T-helper 9 cell (primary cell): ENCODE measurements around the gene IGDCC3.

Source experiments
- DNase-seq: peaks from one replicate; pipeline ENCODE4 v3.0.0-alpha.2; 2020

IGDCC3 gene

GRCh38 chr15:65386886-65387285 is 9.1 kb upstream of the IGDCC3 start:
- no peak for DNase-seq

GRCh38 chr15:65386376-65386775 is 8.6 kb upstream of the IGDCC3 start:
- no peak for DNase-seq

- no peak for DNase-seq
These were observed 8.1 kb upstream of the IGDCC3 start for GRCh38 chr15:65385870-65386258.

- DNase-seq: peak; percentile 78
These were observed 7.4 kb upstream of the IGDCC3 start for GRCh38 chr15:65384895-65385869.

- DNase-seq: no peak
These were observed 6.7 kb upstream of the IGDCC3 start for GRCh38 chr15:65384505-65384894.

- no peak for DNase-seq
These were observed 6.2 kb upstream of the IGDCC3 start for GRCh38 chr15:65383991-65384390.

- no peak for DNase-seq
These were observed 5.7 kb upstream of the IGDCC3 start for GRCh38 chr15:65383456-65383855.

GRCh38 chr15:65382921-65383320 is 5.1 kb upstream of the IGDCC3 start:
- no peak for DNase-seq

- no peak for DNase-seq
These were observed 4.3 kb upstream of the IGDCC3 start for GRCh38 chr15:65382146-65382491.

- no peak for DNase-seq
These were observed 3.8 kb upstream of the IGDCC3 start for GRCh38 chr15:65381445-65382145.

- DNase-seq: no peak
These were observed 2.2 kb upstream of the IGDCC3 start for GRCh38 chr15:65379986-65380385.

GRCh38 chr15:65377105-65377975 is 462 bp downstream of the IGDCC3 start:
- no peak for DNase-seq

- DNase-seq: no peak
These were observed 1.1 kb downstream of the IGDCC3 start for GRCh38 chr15:65376767-65377104.

- DNase-seq: no peak
These were observed 1.8 kb downstream of the IGDCC3 start for GRCh38 chr15:65375871-65376607.

- DNase-seq: no peak
These were observed 2.9 kb downstream of the IGDCC3 start for GRCh38 chr15:65374821-65375401.

GRCh38 chr15:65374334-65374733 is 3.5 kb downstream of the IGDCC3 start:
- DNase-seq: no peak

GRCh38 chr15:65373163-65373651 is 4.6 kb downstream of the IGDCC3 start:
- DNase-seq: no peak

- DNase-seq: no peak
These were observed 5.1 kb downstream of the IGDCC3 start for GRCh38 chr15:65372787-65373067.

GRCh38 chr15:65371976-65372786 is 5.6 kb downstream of the IGDCC3 start:
- no peak for DNase-seq

GRCh38 chr15:65370885-65371284 is 6.9 kb downstream of the IGDCC3 start:
- DNase-seq: no peak

- DNase-seq: no peak
These were observed 8.2 kb downstream of the IGDCC3 start for GRCh38 chr15:65369651-65370050.
